HG02852 (cell line): Measurements from ENCODE around the gene C1orf116.

Experiments used
- ATAC-seq: cut with Tn5 transposase; IDR thresholded peaks from one replicate; pipeline ENCODE4 v1.9.1; 2021; ENCODE audit warnings: mild to moderate bottlenecking, moderate library complexity; ENCODE audit not compliant: unreplicated experiment

The C1orf116 gene

GRCh38 chr1:207035877-207036551, 3.5 kb upstream of the C1orf116 start:
- no peak for ATAC-seq

- ATAC-seq = no peak
Observed at GRCh38 chr1:207034998-207035397, 2.4 kb upstream of the C1orf116 start.

GRCh38 chr1:207034208-207034607, 1.7 kb upstream of the C1orf116 start:
- no peak for ATAC-seq

- ATAC-seq = no peak
Observed at GRCh38 chr1:207033302-207033701, 746 bp upstream of the C1orf116 start.

- no peak for ATAC-seq
Observed at GRCh38 chr1:207031632-207032264, 808 bp downstream of the C1orf116 start.

- no peak for ATAC-seq
Observed at GRCh38 chr1:207031016-207031415, 1.5 kb downstream of the C1orf116 start.

GRCh38 chr1:207030522-207031009, 2.0 kb downstream of the C1orf116 start:
- ATAC-seq = no peak

GRCh38 chr1:207029701-207030521, 2.6 kb downstream of the C1orf116 start:
- no peak for ATAC-seq

GRCh38 chr1:207028884-207029650, 3.5 kb downstream of the C1orf116 start:
- ATAC-seq = no peak

- no peak for ATAC-seq
Observed at GRCh38 chr1:207027921-207028320, 4.6 kb downstream of the C1orf116 start.

GRCh38 chr1:207027206-207027777, 5.3 kb downstream of the C1orf116 start:
- ATAC-seq = no peak

GRCh38 chr1:207026104-207026534, 6.4 kb downstream of the C1orf116 start:
- ATAC-seq = no peak

GRCh38 chr1:207025146-207025880, 7.2 kb downstream of the C1orf116 start:
- no peak for ATAC-seq

- ATAC-seq = no peak
Observed at GRCh38 chr1:207024202-207025145, 8.1 kb downstream of the C1orf116 start.

GRCh38 chr1:207022996-207023679, 9.4 kb downstream of the C1orf116 start:
- no peak for ATAC-seq

GRCh38 chr1:207021876-207022596, 10.5 kb downstream of the C1orf116 start:
- ATAC-seq = no peak

- no peak for ATAC-seq
Observed at GRCh38 chr1:207021139-207021861, 11.3 kb downstream of the C1orf116 start.
